CD4-positive, alpha-beta T cell treated with Interleukin-6 for 4 hours (primary cell): ENCODE results near the gene HIGD1A.
A peak's percentile ranks its signal among the peaks of the same experiment; 100 is the strongest.

Experiments
- DNase-seq: peaks from one replicate; pipeline ENCODE4 v3.0.0-alpha.2; 2020; ENCODE audit warnings: mixed read lengths

Gene HIGD1A

GRCh38 chr3:42795621-42796181, 8.6 kb downstream of the HIGD1A start:
- DNase-seq = no peak

- DNase-seq = no peak
Observed at GRCh38 chr3:42790714-42791229, 13.5 kb downstream of the HIGD1A start.

- no peak for DNase-seq
Observed at GRCh38 chr3:42786631-42787030, 17.7 kb downstream of the HIGD1A start.

GRCh38 chr3:42786212-42786611, 18.1 kb downstream of the HIGD1A start:
- DNase-seq = no peak

GRCh38 chr3:42780892-42781700, 23.2 kb downstream of the HIGD1A start:
- DNase-seq = peak; percentile 37

GRCh38 chr3:42780398-42780797, 23.9 kb downstream of the HIGD1A start:
- no peak for DNase-seq

- no peak for DNase-seq
Observed at GRCh38 chr3:42778644-42779043, 25.6 kb downstream of the HIGD1A start.

- no peak for DNase-seq
Observed at GRCh38 chr3:42773409-42773751, 30.9 kb downstream of the HIGD1A start.

- peak; percentile 87 for DNase-seq
Observed at GRCh38 chr3:42772670-42773408, 31.5 kb downstream of the HIGD1A start, which contains the start of gene CCDC13. Gene CCDC13 (minus strand): TSS chr3:42773253. CDS start chr3:42758345, 14,908 bp downstream.

- DNase-seq = no peak
Observed at GRCh38 chr3:42771271-42771670, 33.0 kb downstream of the HIGD1A start.

- DNase-seq = no peak
Observed at GRCh38 chr3:42769477-42770131, 34.7 kb downstream of the HIGD1A start.

GRCh38 chr3:42764561-42765295, 39.6 kb downstream of the HIGD1A start:
- no peak for DNase-seq

- DNase-seq = no peak
Observed at GRCh38 chr3:42764115-42764514, 40.2 kb downstream of the HIGD1A start.

GRCh38 chr3:42763021-42763420, 41.3 kb downstream of the HIGD1A start:
- no peak for DNase-seq

GRCh38 chr3:42762046-42762724, 42.1 kb downstream of the HIGD1A start:
- no peak for DNase-seq

GRCh38 chr3:42758126-42758525, 46.2 kb downstream of the HIGD1A start:
- no peak for DNase-seq

GRCh38 chr3:42756681-42757213, 47.5 kb downstream of the HIGD1A start:
- no peak for DNase-seq

GRCh38 chr3:42755681-42756578, 48.4 kb downstream of the HIGD1A start:
- DNase-seq = peak; percentile 26

GRCh38 chr3:42753757-42754156, 50.5 kb downstream of the HIGD1A start:
- DNase-seq = no peak

- DNase-seq = no peak
Observed at GRCh38 chr3:42752961-42753360, 51.3 kb downstream of the HIGD1A start.
